IMR-90 (cell line): Measurements from ENCODE around the gene SLIT3. TPM values are rescaled to one million over a fixed set of nuclear protein-coding genes. Genes with fewer than 3 reads are reported as not detected.

Experiments
- ATAC-seq: fragments of 200-7000 bp; cut with Tn5 transposase; 2 replicates; pipeline ENCODE4 v1.9.1; 2020; ENCODE audit warnings: low read depth, mild to moderate bottlenecking, moderate library complexity
- BruUV-seq: library from RNA; stranded (reverse); fragments of 400-500 nt; replicated peaks from 2 replicates; lab custom pipeline; 2021; lab: Mats Ljungman, UMichigan
- CTCF ChIA-PET: fragments of 300-600 bp; formaldehyde crosslinking; extraction: SDS; loops from one replicate; lab custom pipeline; 2021; ENCODE audit warnings: antibody characterized with exemption; lab: Yijun Ruan, JAX
- POLR2A ChIA-PET: fragments of 300-600 bp; sonication (Branson Sonifier 250); formaldehyde crosslinking; loops from one replicate; lab custom pipeline; 2022; ENCODE audit warnings: antibody characterized with exemption; ENCODE audit not compliant: unreplicated experiment; lab: Charles Lee
- DNase-seq: peaks from one replicate; pipeline ENCODE4 v3.0.0; 2013
- H2AFZ ChIP-seq: replicated peaks from 2 replicates; pipeline ENCODE3; 2013; ENCODE audit warnings: low read length, mild to moderate bottlenecking; ENCODE audit not compliant: poor library complexity
- H2AK5ac ChIP-seq: 2 replicates; pipeline ENCODE4 v1.6.1; 2013; ENCODE audit warnings: low read depth, low read length, inconsistent platforms
- H2AK9ac ChIP-seq: replicated peaks from 2 replicates; pipeline ENCODE3; 2013; ENCODE audit warnings: mild to moderate bottlenecking, low read depth, low read length, moderate library complexity; ENCODE audit not compliant: poor library complexity
- H2BK120ac ChIP-seq: 2 replicates; pipeline ENCODE4 v1.6.1; 2013; ENCODE audit warnings: low read depth, low read length, inconsistent platforms
- H2BK15ac ChIP-seq: 3 replicates; pipeline ENCODE4 v1.6.1; 2013; ENCODE audit warnings: low read depth, low read length, inconsistent platforms
- H2BK20ac ChIP-seq: 2 replicates; pipeline ENCODE4 v1.6.1; 2013; ENCODE audit warnings: low read depth, mild to moderate bottlenecking, inconsistent platforms, low read length, moderate library complexity
- H2BK5ac ChIP-seq: 2 replicates; pipeline ENCODE4 v1.6.1; 2013; ENCODE audit warnings: mild to moderate bottlenecking, low read depth, low read length, inconsistent platforms; ENCODE audit not compliant: poor library complexity, severe bottlenecking
- H3K14ac ChIP-seq: replicated peaks from 2 replicates; pipeline ENCODE4 v1.6.1; 2013; ENCODE audit warnings: low read depth, low read length, inconsistent platforms
- H3K18ac ChIP-seq: 2 replicates; pipeline ENCODE4 v1.6.1; 2013; ENCODE audit warnings: low read depth, low read length, control low read depth
- H3K23ac ChIP-seq: 2 replicates; pipeline ENCODE4 v1.6.1; 2013; ENCODE audit warnings: low read depth, low read length, inconsistent platforms
- H3K27ac ChIP-seq: 2 replicates; pipeline ENCODE4 v1.5.1; 2013; ENCODE audit warnings: mild to moderate bottlenecking, control low read depth, low read length; ENCODE audit not compliant: insufficient read depth
- H3K27me3 ChIP-seq: 2 replicates; pipeline ENCODE4 v1.6.1; 2013; ENCODE audit warnings: low read length; ENCODE audit not compliant: control insufficient read depth, insufficient read depth
- H3K36me3 ChIP-seq: 2 replicates; pipeline ENCODE4 v1.6.1; 2013; ENCODE audit warnings: low read length, mixed read lengths; ENCODE audit not compliant: control insufficient read depth, insufficient read depth
- H3K4ac ChIP-seq: 2 replicates; pipeline ENCODE4 v1.6.1; 2013; ENCODE audit warnings: low read depth, low read length, inconsistent platforms
- H3K4me1 ChIP-seq: 2 replicates; pipeline ENCODE4 v1.6.1; 2013; ENCODE audit warnings: low read length, mixed read lengths; ENCODE audit not compliant: control insufficient read depth, insufficient read depth
- H3K4me2 ChIP-seq: 2 replicates; pipeline ENCODE4 v1.6.1; 2013; ENCODE audit warnings: low read depth, mild to moderate bottlenecking, control low read depth, low read length, moderate library complexity
- H3K4me3 ChIP-seq: 2 replicates; pipeline ENCODE4 v1.5.1; 2013; ENCODE audit warnings: low read depth, mild to moderate bottlenecking, control low read depth, low read length, moderate library complexity; ENCODE audit not compliant: insufficient read depth
- H3K56ac ChIP-seq: 2 replicates; pipeline ENCODE4 v1.6.1; 2013; ENCODE audit warnings: low read length, inconsistent platforms; ENCODE audit not compliant: insufficient read depth; ENCODE audit errors: extremely low read depth
- H3K79me1 ChIP-seq, 2 experiments: 2 replicates each; pipeline ENCODE4 v1.6.1; 2013; ENCODE audit warnings: low read length in 2 of 2, inconsistent platforms in 1 of 2, low read depth in 1 of 2
- H3K9ac ChIP-seq: 2 replicates; pipeline ENCODE4 v1.6.1; 2013; ENCODE audit warnings: low read depth, low read length, control low read depth
- H3K9me1 ChIP-seq: 2 replicates; pipeline ENCODE4 v1.6.1; 2013; ENCODE audit warnings: low read length, inconsistent platforms; ENCODE audit not compliant: insufficient read depth
- H3K9me3 ChIP-seq: 2 replicates; pipeline ENCODE4 v1.6.1; 2013; ENCODE audit warnings: low read length; ENCODE audit not compliant: control insufficient read depth, insufficient read depth
- H4K20me1 ChIP-seq: 2 replicates; pipeline ENCODE4 v1.6.1; 2013; ENCODE audit warnings: low read length, inconsistent platforms; ENCODE audit not compliant: insufficient read depth
- H4K5ac ChIP-seq: 2 replicates; pipeline ENCODE4 v1.6.1; 2013; ENCODE audit warnings: mild to moderate bottlenecking, low read depth, low read length, control low read depth
- H4K8ac ChIP-seq, 2 experiments: 2 replicates each; pipeline ENCODE4 v1.6.1; 2013; ENCODE audit warnings: low read depth in 2 of 2, low read length in 2 of 2, control low read depth in 1 of 2, inconsistent platforms in 1 of 2
- H4K91ac ChIP-seq: 2 replicates; pipeline ENCODE4 v1.6.1; 2013; ENCODE audit warnings: low read depth, low read length, inconsistent platforms; ENCODE audit not compliant: insufficient read depth
- BHLHE40 ChIP-seq: fragments of 150-350 bp; IDR thresholded peaks from 2 replicates; pipeline ENCODE4 v1.6.1; 2016; ENCODE audit warnings: mild to moderate bottlenecking, low read depth, low read length
- CEBPB ChIP-seq: IDR thresholded peaks from 2 replicates; pipeline ENCODE4 v1.6.1; 2012; ENCODE audit warnings: low read depth, low read length, improper control_type of control experiment
- CHD1 ChIP-seq: IDR thresholded peaks from 2 replicates; pipeline ENCODE4 v1.6.1; 2012; ENCODE audit warnings: low read depth, low read length, improper control_type of control experiment
- FOS ChIP-seq: fragments of 150-350 bp; IDR thresholded peaks from 2 replicates; pipeline ENCODE4 v1.6.1; 2016; ENCODE audit warnings: low read depth, low read length
- MAZ ChIP-seq: IDR thresholded peaks from 2 replicates; pipeline ENCODE4 v1.6.1; 2012; ENCODE audit warnings: low read depth, mild to moderate bottlenecking, low read length, improper control_type of control experiment, moderate library complexity, borderline replicate concordance
- MXI1 ChIP-seq: IDR thresholded peaks from 2 replicates; pipeline ENCODE4 v1.6.1; 2012; ENCODE audit warnings: low read depth, mild to moderate bottlenecking, low read length, moderate library complexity, borderline replicate concordance
- POLR2A ChIP-seq: IDR thresholded peaks from 2 replicates; pipeline ENCODE4 v1.6.1; 2012; ENCODE audit warnings: mild to moderate bottlenecking, low read depth, low read length
- RAD21 ChIP-seq: IDR thresholded peaks from 2 replicates; pipeline ENCODE4 v1.6.1; 2012; ENCODE audit warnings: low read length, improper control_type of control experiment
- RFX5 ChIP-seq: IDR thresholded peaks from 2 replicates; pipeline ENCODE4 v1.8.0; 2012; ENCODE audit warnings: low read depth, mild to moderate bottlenecking, low read length, moderate library complexity
- SMC3 ChIP-seq: fragments of 150-350 bp; IDR thresholded peaks from 2 replicates; pipeline ENCODE4 v1.6.1; 2016; ENCODE audit warnings: low read depth, mild to moderate bottlenecking, antibody characterized with exemption, low read length, moderate library complexity
- WGBS, 2 experiments: methylation state at CpG; one replicate each; pipeline versions ENCODE4 v1.1.5 to v1.1.7; 2013; ENCODE audit warnings: missing lambda C conversion rate in 2 of 2; ENCODE audit not compliant: insufficient read length in 1 of 2; ENCODE audit errors: extremely low coverage in 2 of 2; 5-methylcytosine and 5-hydroxymethylcytosine counted together
- dilution Hi-C: fragments of 300-500 bp; cut with HindIII; formaldehyde crosslinking; loops from one replicate; pipeline ENCODE4 v1.14.3; 2018; ENCODE audit warnings: low sequenced_read_pairs; ENCODE audit not compliant: unreplicated experiment
- in situ Hi-C: fragments of 300-500 bp; cut with MboI; formaldehyde crosslinking; loops from 3 replicates; pipeline ENCODE4 v1.14.3; 2019; ENCODE audit warnings: low sequenced_read_pairs, inconsistent platforms, mixed read lengths
- intact Hi-C: fragments of 100-400 bp; cut with micrococcal nuclease; formaldehyde crosslinking; loops from 2 replicates; pipeline ENCODE4 v1.10.0; 2022
- polyA plus RNA-seq, 3 experiments: library from polyadenylated mRNA; depleted of rRNA; stranded (reverse); fragments of >200 nt; gene quantifications; 2 replicates each; pipeline ENCODE4 v1.2.3, GENCODE V29; 2012; ENCODE audit warnings: low replicate concordance in 1 of 3
- total RNA-seq: library from RNA; depleted of rRNA; stranded (reverse); fragments of >200 nt; gene quantifications from 2 replicates; pipeline ENCODE4 v1.2.3, GENCODE V29; 2012
- TF ChIP-seq, protein P1 (sequence below): fragments of 150-350 bp; IDR thresholded peaks from 2 replicates; pipeline ENCODE4 v1.6.1; 2017; ENCODE audit warnings: mild to moderate bottlenecking, antibody characterized with exemption, low read length, low read depth
- TF ChIP-seq, protein P2 (sequence below): fragments of 150-350 bp; IDR thresholded peaks from 2 replicates; pipeline ENCODE4 v1.6.1; 2016; ENCODE audit warnings: low read depth, mild to moderate bottlenecking, low read length, moderate library complexity, borderline replicate concordance
- TF ChIP-seq, protein P3 (sequence below): conservative IDR thresholded peaks from 2 replicates; pipeline ENCODE4 v1.5.1; 2012; ENCODE audit warnings: mild to moderate bottlenecking, low read depth, low read length, improper control_type of control experiment

Gene SLIT3
- total and polyA plus RNA-seq, 2 of the 4 experiments (the other 2 are of a cell fraction), result 0.18 to 0.50 TPM

DNA sequence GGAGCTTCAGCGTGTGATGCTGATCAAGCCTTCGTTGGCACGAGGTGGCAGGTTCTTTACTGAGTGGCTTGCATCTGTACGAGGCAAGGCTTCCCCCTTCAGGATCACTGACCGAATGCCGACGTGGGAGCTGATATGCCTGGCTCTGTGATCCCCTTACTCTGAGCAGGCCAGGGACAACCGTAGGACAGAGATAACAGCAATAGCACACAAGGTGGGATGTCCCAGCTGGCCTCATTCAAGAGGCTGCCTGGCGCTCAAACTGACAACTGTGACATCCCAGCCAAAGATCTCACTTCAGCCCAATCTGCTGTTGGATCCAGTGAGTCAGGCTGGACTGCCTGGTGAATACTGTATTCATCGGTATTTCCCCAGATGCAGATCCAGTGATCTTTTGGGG is 522.4 kb downstream of the SLIT3 start:
- no peak for DNase-seq
- no peaks in the 10 kb centered on the region for H3K79me1 ChIP-seq
- H2BK15ac ChIP-seq, result no peak overlapping the region
- H3K56ac ChIP-seq, result no peak overlapping the region
- in situ Hi-C loops (no loop called here), dilution Hi-C loops (no loop called here), intact Hi-C loops (no loop called here)
- no peak for TF ChIP-seq FOS
- TF ChIP-seq MXI1, result no peak
- TF ChIP-seq, protein P1, sequence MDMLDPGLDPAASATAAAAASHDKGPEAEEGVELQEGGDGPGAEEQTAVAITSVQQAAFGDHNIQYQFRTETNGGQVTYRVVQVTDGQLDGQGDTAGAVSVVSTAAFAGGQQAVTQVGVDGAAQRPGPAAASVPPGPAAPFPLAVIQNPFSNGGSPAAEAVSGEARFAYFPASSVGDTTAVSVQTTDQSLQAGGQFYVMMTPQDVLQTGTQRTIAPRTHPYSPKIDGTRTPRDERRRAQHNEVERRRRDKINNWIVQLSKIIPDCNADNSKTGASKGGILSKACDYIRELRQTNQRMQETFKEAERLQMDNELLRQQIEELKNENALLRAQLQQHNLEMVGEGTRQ, result no peak
- TF ChIP-seq SMC3, result no peak
- TF ChIP-seq POLR2A, result no peak
- no peak for TF ChIP-seq RAD21
- TF ChIP-seq, protein P2, sequence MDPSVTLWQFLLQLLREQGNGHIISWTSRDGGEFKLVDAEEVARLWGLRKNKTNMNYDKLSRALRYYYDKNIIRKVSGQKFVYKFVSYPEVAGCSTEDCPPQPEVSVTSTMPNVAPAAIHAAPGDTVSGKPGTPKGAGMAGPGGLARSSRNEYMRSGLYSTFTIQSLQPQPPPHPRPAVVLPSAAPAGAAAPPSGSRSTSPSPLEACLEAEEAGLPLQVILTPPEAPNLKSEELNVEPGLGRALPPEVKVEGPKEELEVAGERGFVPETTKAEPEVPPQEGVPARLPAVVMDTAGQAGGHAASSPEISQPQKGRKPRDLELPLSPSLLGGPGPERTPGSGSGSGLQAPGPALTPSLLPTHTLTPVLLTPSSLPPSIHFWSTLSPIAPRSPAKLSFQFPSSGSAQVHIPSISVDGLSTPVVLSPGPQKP, result no peak
- TF ChIP-seq BHLHE40, result no peak
- TF ChIP-seq RFX5, result no peak
- TF ChIP-seq, protein P3, sequence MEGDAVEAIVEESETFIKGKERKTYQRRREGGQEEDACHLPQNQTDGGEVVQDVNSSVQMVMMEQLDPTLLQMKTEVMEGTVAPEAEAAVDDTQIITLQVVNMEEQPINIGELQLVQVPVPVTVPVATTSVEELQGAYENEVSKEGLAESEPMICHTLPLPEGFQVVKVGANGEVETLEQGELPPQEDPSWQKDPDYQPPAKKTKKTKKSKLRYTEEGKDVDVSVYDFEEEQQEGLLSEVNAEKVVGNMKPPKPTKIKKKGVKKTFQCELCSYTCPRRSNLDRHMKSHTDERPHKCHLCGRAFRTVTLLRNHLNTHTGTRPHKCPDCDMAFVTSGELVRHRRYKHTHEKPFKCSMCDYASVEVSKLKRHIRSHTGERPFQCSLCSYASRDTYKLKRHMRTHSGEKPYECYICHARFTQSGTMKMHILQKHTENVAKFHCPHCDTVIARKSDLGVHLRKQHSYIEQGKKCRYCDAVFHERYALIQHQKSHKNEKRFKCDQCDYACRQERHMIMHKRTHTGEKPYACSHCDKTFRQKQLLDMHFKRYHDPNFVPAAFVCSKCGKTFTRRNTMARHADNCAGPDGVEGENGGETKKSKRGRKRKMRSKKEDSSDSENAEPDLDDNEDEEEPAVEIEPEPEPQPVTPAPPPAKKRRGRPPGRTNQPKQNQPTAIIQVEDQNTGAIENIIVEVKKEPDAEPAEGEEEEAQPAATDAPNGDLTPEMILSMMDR, result no peak
- no peak for TF ChIP-seq CHD1
- TF ChIP-seq MAZ, result no peak
- no peak for TF ChIP-seq CEBPB
- no peaks in the 10 kb centered on the region for H4K20me1 ChIP-seq
- no peak overlapping the region for H2AK9ac ChIP-seq
- ATAC-seq, result no peak
- BruUV-seq, result no TSS peak
- no peaks in the 10 kb centered on the region for H3K27me3 ChIP-seq
- CTCF ChIA-PET, result no interaction called here
- H4K5ac ChIP-seq, result no peak overlapping the region
- H3K4me3 ChIP-seq, result no peak overlapping the region
- H3K4ac ChIP-seq, result no peak overlapping the region
- no peaks in the 10 kb centered on the region for H3K4me1 ChIP-seq
- no peaks in the 10 kb centered on the region for H3K9me1 ChIP-seq
- 50% methylated on average over 2 of the region's 10 CpGs; no CpG with 5 or more reads in 1 of the 2 experiments for WGBS, 2 experiments
- H2BK120ac ChIP-seq, result no peak overlapping the region
- POLR2A ChIA-PET, result no interaction called here
- H4K8ac ChIP-seq, result no peak overlapping the region
- H4K91ac ChIP-seq, result no peak overlapping the region
- no peak overlapping the region for H2AK5ac ChIP-seq
- no peak overlapping the region for H3K4me2 ChIP-seq
- no peak overlapping the region for H3K23ac ChIP-seq
- no peak overlapping the region for H3K9ac ChIP-seq
- H2BK20ac ChIP-seq, result no peak overlapping the region
- H3K14ac ChIP-seq, result no peak overlapping the region
- no peaks in the 10 kb centered on the region for H3K36me3 ChIP-seq
- no peak overlapping the region for H3K27ac ChIP-seq
- no peak overlapping the region for H3K18ac ChIP-seq
- H3K9me3 ChIP-seq, result no peaks in the 10 kb centered on the region
- no peak overlapping the region for H2AFZ ChIP-seq
- no peak overlapping the region for H2BK5ac ChIP-seq
